ENCODE data around the gene SOX1.

- TF ChIP-seq EZH2 (IDR thresholded peaks at IDR 0.05; ENCODE audit: borderline replicate concordance, low read depth, low read length, severe bottlenecking), result no peak
- TF ChIP-seq, protein P1, sequence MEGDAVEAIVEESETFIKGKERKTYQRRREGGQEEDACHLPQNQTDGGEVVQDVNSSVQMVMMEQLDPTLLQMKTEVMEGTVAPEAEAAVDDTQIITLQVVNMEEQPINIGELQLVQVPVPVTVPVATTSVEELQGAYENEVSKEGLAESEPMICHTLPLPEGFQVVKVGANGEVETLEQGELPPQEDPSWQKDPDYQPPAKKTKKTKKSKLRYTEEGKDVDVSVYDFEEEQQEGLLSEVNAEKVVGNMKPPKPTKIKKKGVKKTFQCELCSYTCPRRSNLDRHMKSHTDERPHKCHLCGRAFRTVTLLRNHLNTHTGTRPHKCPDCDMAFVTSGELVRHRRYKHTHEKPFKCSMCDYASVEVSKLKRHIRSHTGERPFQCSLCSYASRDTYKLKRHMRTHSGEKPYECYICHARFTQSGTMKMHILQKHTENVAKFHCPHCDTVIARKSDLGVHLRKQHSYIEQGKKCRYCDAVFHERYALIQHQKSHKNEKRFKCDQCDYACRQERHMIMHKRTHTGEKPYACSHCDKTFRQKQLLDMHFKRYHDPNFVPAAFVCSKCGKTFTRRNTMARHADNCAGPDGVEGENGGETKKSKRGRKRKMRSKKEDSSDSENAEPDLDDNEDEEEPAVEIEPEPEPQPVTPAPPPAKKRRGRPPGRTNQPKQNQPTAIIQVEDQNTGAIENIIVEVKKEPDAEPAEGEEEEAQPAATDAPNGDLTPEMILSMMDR (IDR thresholded peaks at IDR 0.05; ENCODE audit: borderline replicate concordance, extremely low read depth, low read length, poor library complexity, severe bottlenecking), result no peak
Observed at GRCh38 chr13:112116187-112116950, 49.4 kb downstream of the SOX1 start.
